GM12878 (cell line): ENCODE results near the gene MAP1S. TPM values are rescaled to one million over a fixed set of nuclear protein-coding genes. Genes with fewer than 3 reads are reported as not detected.

Source experiments
- BCL3 ChIP-seq: IDR thresholded peaks from 2 replicates; pipeline ENCODE4 v1.6.1; 2011; ENCODE audit warnings: borderline replicate concordance, low read depth, mild to moderate bottlenecking, moderate library complexity, low read length; ENCODE audit not compliant: insufficient read depth, poor library complexity, severe bottlenecking
- CREB1 ChIP-seq: IDR thresholded peaks from 2 replicates; pipeline ENCODE4 v1.6.1; 2012; ENCODE audit warnings: low read depth, mild to moderate bottlenecking, inconsistent platforms
- E2F8 ChIP-seq: fragments of 450-650 bp; IDR thresholded peaks from 2 replicates; pipeline ENCODE4 v1.6.1; 2018; ENCODE audit warnings: mild to moderate bottlenecking, low read depth, moderate library complexity; ENCODE audit not compliant: partially characterized antibody
- E4F1 ChIP-seq: fragments of 450-650 bp; IDR thresholded peaks from 2 replicates; pipeline ENCODE4 v1.6.1; 2018; ENCODE audit warnings: borderline replicate concordance, mild to moderate bottlenecking; ENCODE audit not compliant: partially characterized antibody
- ESRRA ChIP-seq: IDR thresholded peaks from 2 replicates; pipeline ENCODE4 v1.6.1; 2012; ENCODE audit warnings: mild to moderate bottlenecking, low read length, improper control_type of control experiment
- FOXM1 ChIP-seq: IDR thresholded peaks from 2 replicates; pipeline ENCODE4 v1.6.1; 2012; ENCODE audit warnings: low read depth, mild to moderate bottlenecking, inconsistent platforms, low read length, moderate library complexity
- NFYB ChIP-seq: IDR thresholded peaks from 2 replicates; pipeline ENCODE4 v1.6.1; 2011; ENCODE audit warnings: low read depth, mild to moderate bottlenecking, low read length, improper control_type of control experiment, moderate library complexity; ENCODE audit not compliant: insufficient read depth
- NR2C1 ChIP-seq: fragments of 450-650 bp; IDR thresholded peaks from 2 replicates; pipeline ENCODE4 v1.6.1; 2017; ENCODE audit warnings: antibody characterized with exemption, mild to moderate bottlenecking, moderate library complexity
- SUPT20H ChIP-seq: IDR thresholded peaks from 2 replicates; pipeline ENCODE4 v1.6.1; 2011; ENCODE audit warnings: low read depth, mild to moderate bottlenecking, low read length, moderate library complexity, borderline replicate concordance; ENCODE audit not compliant: control insufficient read depth
- SUZ12 ChIP-seq: fragments of 200-600 bp; sonication (generic); IDR thresholded peaks from one replicate; pipeline ENCODE4 v1.6.1; 2018; ENCODE audit warnings: antibody characterized with exemption, mild to moderate bottlenecking; ENCODE audit not compliant: unreplicated experiment
- TCF7 ChIP-seq: IDR thresholded peaks from 2 replicates; pipeline ENCODE4 v1.6.1; 2014; ENCODE audit warnings: antibody characterized with exemption, borderline replicate concordance
- ZNF217 ChIP-seq: fragments of 450-650 bp; IDR thresholded peaks from 2 replicates; pipeline ENCODE4 v1.6.1; 2017; ENCODE audit warnings: antibody characterized with exemption, mild to moderate bottlenecking
- ZNF687 ChIP-seq: fragments of 450-650 bp; IDR thresholded peaks from 2 replicates; pipeline ENCODE4 v1.6.1; 2017; ENCODE audit warnings: mild to moderate bottlenecking, moderate library complexity
- polyA plus RNA-seq, 11 experiments: library from polyadenylated mRNA; depleted of rRNA in 4 of 11; unstranded in 6 of 11; stranded (reverse) in 5 of 11; fragments of >200 nt; fragmentation: Nextera tagmentation in 4 of 11; fragmentation: Illumina TruSeq in 1 of 11; extraction: Ambion mirVana in 4 of 11; extraction: Trizol in 1 of 11; gene quantifications; 1 replicate in 1 of 11; 2 replicates in 10 of 11; pipeline versions ENCODE4 v1.2.1 to v1.2.3, GENCODE V29; 2011 to 2016; ENCODE audit warnings: inconsistent platforms in 2 of 11, missing spikeins in 2 of 11, low read depth in 1 of 11
- total RNA-seq, 4 experiments: library from RNA; depleted of rRNA in 3 of 4; stranded (reverse); fragments of >200 nt in 3 of 4; fragmentation: Illumina TruSeq in 1 of 4; extraction: Trizol in 1 of 4; gene quantifications; 2 replicates each; pipeline versions ENCODE4 v1.2.1 to v1.2.3, GENCODE V29; 2013 to 2021

Gene MAP1S
- total and polyA plus RNA-seq, 10 of the 15 experiments (the other 5 are each of a cell fraction or from before 2014, with no cell fraction given), result 2.1 to 63.9 (median 15.0) TPM

GRCh38 chr19:17751103-17751911, 32.0 kb downstream of the MAP1S start, which contains the start of gene FCHO1 (continued):
- TF ChIP-seq BCL3 (peak; percentile 14), E4F1 (no peak), ESRRA (no peak), ZNF217 (peak; percentile 98), NFYB (no peak), SUZ12 (no peak), NR2C1 (no peak; the same call in 1 of the 2 replicates), SUPT20H (no peak), FOXM1 (peak; percentile 44; the same call in 1 of the 2 replicates), E2F8 (peak; percentile 11), ZNF687 (peak; percentile 88), CREB1 (peak; percentile 58), TCF7 (no peak)
